HG03520 (cell line): Measurements from ENCODE around the gene KCNQ5.

Experiments used
- ATAC-seq: cut with Tn5 transposase; IDR thresholded peaks from one replicate; pipeline ENCODE4 v1.9.1; 2021; ENCODE audit warnings: mild to moderate bottlenecking, moderate library complexity; ENCODE audit not compliant: unreplicated experiment

The KCNQ5 gene

GRCh38 chr6:72639920-72640614, 18.2 kb downstream of the KCNQ5 start:
- ATAC-seq = no peak

- no peak for ATAC-seq
Observed at GRCh38 chr6:72640615-72640930, 18.7 kb downstream of the KCNQ5 start.

- no peak for ATAC-seq
Observed at GRCh38 chr6:72642435-72642834, 20.6 kb downstream of the KCNQ5 start.

GRCh38 chr6:72643214-72643613, 21.4 kb downstream of the KCNQ5 start:
- ATAC-seq = no peak

GRCh38 chr6:72646604-72647485, 25.0 kb downstream of the KCNQ5 start:
- no peak for ATAC-seq

- ATAC-seq = no peak
Observed at GRCh38 chr6:72647489-72647888, 25.6 kb downstream of the KCNQ5 start.

GRCh38 chr6:72649032-72649984, 27.4 kb downstream of the KCNQ5 start:
- ATAC-seq = peak; percentile 58

- ATAC-seq = no peak
Observed at GRCh38 chr6:72650081-72650745, 28.3 kb downstream of the KCNQ5 start.

GRCh38 chr6:72651174-72651573, 29.3 kb downstream of the KCNQ5 start:
- no peak for ATAC-seq

GRCh38 chr6:72651967-72652956, 30.4 kb downstream of the KCNQ5 start:
- no peak for ATAC-seq

GRCh38 chr6:72653026-72653425, 31.2 kb downstream of the KCNQ5 start:
- ATAC-seq = no peak

- ATAC-seq = peak; percentile 70
Observed at GRCh38 chr6:72654071-72654621, 32.3 kb downstream of the KCNQ5 start.

GRCh38 chr6:72657407-72658197, 35.7 kb downstream of the KCNQ5 start:
- no peak for ATAC-seq

- ATAC-seq = no peak
Observed at GRCh38 chr6:72659754-72660153, 37.9 kb downstream of the KCNQ5 start.

- ATAC-seq = no peak
Observed at GRCh38 chr6:72661411-72661810, 39.5 kb downstream of the KCNQ5 start.

GRCh38 chr6:72665599-72665998, 43.7 kb downstream of the KCNQ5 start:
- no peak for ATAC-seq

GRCh38 chr6:72669324-72669723, 47.5 kb downstream of the KCNQ5 start:
- no peak for ATAC-seq

GRCh38 chr6:72672906-72673305, 51.0 kb downstream of the KCNQ5 start:
- no peak for ATAC-seq
